Right ventricle myocardium superior (tissue), 1 donor: ENCODE data around the gene TAS1R1. TPM values are rescaled to one million over a fixed set of nuclear protein-coding genes. Genes with fewer than 3 reads are reported as not detected.

Experiments
- ATAC-seq: fragments of 200-7000 bp; cut with Tn5 transposase; one replicate; pipeline ENCODE4 v1.9.1; 2020; ENCODE audit warnings: mild to moderate bottlenecking; ENCODE audit not compliant: poor library complexity
- DNase-seq: peaks from one replicate; pipeline ENCODE4 v3.0.0-alpha.2; 2020
- intact Hi-C: fragments of 100-400 bp; cut with DNase I; formaldehyde crosslinking; loops from one replicate; pipeline ENCODE4 v1.11.2; 2022
- total RNA-seq: library from RNA; stranded (reverse); fragmentation: NEBNext Ultra II Directional; extraction: Animal tissue kit (Norgen Biotek cat#: 25700); gene quantifications from one replicate; pipeline ENCODE4 v1.2.1, GENCODE V29; 2021
- donor health status: DM: no; HTN: yes; CAD: no; lungs with severe emphysema.

Gene TAS1R1
- total RNA-seq, 1 donor from 2014 or later = not detected

DNA sequence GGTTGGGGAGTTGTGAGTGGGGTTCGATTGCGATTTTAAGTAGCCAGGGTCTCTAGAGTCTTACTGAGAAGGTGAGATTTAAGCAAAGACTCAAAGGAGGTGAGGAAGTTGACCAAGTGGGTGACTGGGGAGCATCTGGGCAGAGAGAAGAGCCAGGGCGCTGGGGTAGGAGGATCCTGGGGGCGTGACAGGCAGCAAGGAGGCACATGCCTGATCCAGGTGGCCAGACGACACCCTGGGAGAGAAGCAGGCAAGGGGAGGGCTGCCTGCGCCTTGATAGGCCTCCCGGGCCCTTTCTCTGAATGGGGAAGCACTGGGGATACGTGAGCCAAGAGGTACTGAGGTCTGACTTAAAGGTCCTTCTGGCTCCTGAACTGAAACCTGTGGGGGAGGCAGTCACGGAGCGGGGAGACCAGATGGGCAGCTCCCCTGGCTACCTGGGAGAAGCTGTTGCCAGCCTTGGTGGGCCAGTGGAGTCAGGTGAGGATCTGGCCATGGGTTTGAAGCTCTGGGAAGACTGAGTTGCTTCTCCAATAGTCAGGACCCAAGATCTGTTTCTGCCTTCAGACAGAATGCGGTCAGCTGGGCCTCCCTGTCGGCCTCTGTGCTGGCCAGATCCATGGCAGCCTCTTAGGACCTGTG lies 30.1 kb downstream of the TAS1R1 start:
- no peak for ATAC-seq
- intact Hi-C loops = no loop called here

DNA sequence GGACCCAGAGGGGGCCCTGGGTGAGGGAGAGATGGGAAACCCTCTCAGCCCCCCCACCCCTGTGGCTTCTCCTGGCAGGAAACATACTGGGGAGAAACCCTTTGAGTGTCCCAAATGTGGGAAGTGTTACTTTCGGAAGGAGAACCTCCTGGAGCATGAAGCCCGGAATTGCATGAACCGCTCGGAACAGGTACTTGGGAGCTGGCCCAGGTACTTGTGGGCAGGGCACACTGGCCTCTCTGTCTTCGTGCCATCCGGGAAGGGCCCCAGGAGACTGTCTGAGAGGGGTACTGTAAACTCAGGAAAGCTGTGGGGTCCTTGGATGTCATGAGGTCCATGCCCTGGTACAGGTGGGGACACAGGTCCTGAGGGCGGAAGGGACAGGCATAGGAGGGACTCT lies 30.7 kb downstream of the TAS1R1 start:
- intact Hi-C loops = no loop called here
- ATAC-seq (no peak), DNase-seq (no peak)

More for the DNA sequence above, 30.1 kb downstream of the TAS1R1 start:
- DNase-seq = no peak

DNA sequence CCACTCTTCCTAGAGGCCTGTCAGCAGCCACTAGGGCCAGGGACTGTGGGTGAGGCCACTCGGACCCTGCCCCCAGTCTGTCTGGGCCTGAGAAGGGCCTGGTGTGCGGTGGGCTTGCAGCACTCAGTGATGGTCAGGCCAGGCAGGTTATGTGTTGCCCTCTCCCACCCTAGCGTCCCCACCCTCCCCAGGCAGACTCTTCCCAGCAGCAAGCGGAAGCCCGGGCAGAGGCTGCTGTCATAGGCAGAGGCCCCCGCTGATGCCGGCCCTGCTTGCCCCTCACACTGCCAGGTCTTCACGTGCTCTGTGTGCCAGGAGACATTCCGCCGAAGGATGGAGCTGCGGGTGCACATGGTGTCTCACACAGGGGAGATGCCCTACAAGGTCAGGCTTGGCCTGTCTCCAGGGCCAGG lies 31.3 kb downstream of the TAS1R1 start:
- intact Hi-C loops = no loop called here
- peak; percentile 7 for ATAC-seq
- no peak for DNase-seq

GRCh38 chr1:6587261-6588005 lies 32.3 kb downstream of the TAS1R1 start:
- intact Hi-C loops = no loop called here
- peak; percentile 83 for ATAC-seq

DNA sequence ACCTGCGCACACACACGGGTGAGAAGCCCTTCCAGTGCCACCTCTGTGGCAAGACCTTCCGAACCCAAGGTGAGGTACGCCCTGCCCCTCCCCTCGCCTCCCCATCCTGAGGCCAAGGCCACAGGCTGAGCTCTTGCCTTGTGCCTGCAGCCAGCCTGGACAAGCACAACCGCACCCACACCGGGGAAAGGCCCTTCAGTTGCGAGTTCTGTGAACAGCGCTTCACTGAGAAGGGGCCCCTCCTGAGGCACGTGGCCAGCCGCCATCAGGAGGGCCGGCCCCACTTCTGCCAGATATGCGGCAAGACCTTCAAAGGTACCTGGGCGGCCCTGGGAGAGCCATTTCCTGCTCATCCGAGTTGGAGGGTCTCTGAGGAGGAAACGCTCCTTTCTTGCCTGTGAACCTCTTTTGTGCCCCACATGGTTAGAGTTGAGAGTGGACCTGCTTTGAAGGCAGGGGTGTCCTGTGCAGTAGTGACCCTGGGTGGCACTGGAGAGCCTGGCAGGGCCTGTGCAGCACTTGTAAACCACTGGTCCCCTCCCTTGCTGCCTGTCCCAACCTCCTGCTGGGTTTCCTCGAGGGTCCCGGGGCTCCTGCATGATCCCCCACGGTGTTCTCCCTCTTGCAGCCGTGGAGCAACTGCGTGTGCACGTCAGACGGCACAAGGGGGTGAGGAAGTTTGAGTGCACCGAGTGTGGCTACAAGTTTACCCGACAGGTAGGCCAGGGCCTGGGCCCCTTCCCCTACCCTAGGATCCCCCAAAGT lies 33.2 kb downstream of the TAS1R1 start:
- no peak for ATAC-seq
- DNase-seq = no peak
- intact Hi-C loops = no loop called here

More at GRCh38 chr1:6587261-6588005, 32.3 kb downstream of the TAS1R1 start:
- peak; percentile 86 for DNase-seq

- intact Hi-C loops = no loop called here
- ATAC-seq (no peak), DNase-seq (no peak)
Observed at GRCh38 chr1:6588893-6589520, 33.9 kb downstream of the TAS1R1 start.

DNA sequence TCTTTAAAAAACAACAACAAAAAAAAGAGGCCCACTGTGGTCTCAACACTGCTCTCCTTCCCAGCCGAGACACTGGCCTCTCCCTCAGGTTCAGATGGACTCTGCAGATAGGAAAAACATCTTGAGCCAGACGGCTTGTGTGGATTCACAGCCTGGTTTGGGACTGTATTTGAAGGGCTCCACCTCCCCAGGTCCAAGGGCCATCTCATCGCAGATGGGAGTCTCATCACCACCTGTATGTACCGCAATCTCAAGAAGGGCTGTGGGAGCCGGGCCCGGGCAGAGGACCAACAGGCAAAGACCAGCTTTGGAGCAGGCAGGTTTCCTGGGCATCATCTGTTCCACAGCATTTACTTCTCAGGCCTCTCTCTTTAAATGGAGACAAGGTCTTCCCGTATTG lies 34.9 kb downstream of the TAS1R1 start:
- ATAC-seq (no peak), DNase-seq (no peak)
- intact Hi-C loops = no loop called here

GRCh38 chr1:6591222-6591621 lies 36.1 kb downstream of the TAS1R1 start:
- intact Hi-C loops = no loop called here
- ATAC-seq = peak; percentile 30
- DNase-seq = peak; percentile 67

DNA sequence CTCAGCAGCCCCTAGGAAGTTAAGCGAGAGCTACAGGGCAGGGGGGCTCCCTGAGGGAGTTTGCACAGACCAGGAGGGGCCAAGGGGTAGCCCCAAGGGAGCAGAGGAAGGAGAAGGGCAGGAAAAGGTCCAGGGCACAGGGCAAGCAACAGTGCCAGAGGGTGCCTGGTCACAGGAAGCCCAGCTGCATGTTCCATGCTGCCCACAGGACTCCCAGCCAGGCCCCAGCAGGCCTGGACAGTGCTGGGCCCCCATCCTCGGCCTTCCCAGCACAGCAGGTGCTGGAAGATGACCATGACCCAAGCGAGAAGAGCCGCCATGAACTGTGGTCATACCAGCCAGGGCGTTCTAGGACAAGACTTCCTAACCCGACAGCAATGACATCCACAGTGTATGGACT lies 36.5 kb downstream of the TAS1R1 start:
- intact Hi-C loops = no loop called here
- no peak for DNase-seq
- ATAC-seq = no peak

DNA sequence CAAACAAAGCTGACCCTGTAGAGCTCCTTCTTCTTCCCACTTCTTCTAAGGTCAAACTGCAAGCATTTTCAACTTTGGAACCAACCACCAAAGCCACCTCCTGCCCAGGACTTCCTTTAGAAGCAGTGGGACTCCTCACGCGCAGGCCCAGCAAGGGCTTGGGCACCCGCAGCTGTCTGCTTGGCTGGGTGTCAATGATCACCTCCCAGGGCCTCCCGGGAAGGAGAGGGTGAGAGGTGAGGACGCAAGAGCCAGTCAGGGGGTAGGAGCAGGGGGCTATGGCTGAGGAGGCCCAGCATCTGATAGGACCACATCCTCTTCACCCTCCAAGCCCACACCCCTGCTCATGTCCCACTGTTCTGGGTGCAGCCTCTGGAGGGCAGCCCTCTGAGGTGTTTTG lies 37.3 kb downstream of the TAS1R1 start:
- intact Hi-C loops = no loop called here
- no peak for ATAC-seq
- peak; percentile 56 for DNase-seq

GRCh38 chr1:6592865-6593593 lies 37.9 kb downstream of the TAS1R1 start:
- intact Hi-C loops = no loop called here
- DNase-seq = no peak
- ATAC-seq = no peak

- ATAC-seq (no peak), DNase-seq (no peak)
- intact Hi-C loops = no loop called here
Observed at GRCh38 chr1:6593810-6594209, 38.7 kb downstream of the TAS1R1 start.

- ATAC-seq (no peak), DNase-seq (no peak)
- intact Hi-C loops = no loop called here
Observed at GRCh38 chr1:6594977-6595740, 40.1 kb downstream of the TAS1R1 start.

- DNase-seq (no peak), ATAC-seq (no peak)
- intact Hi-C loops = no loop called here
Observed at GRCh38 chr1:6596351-6596750, 41.2 kb downstream of the TAS1R1 start.

DNA sequence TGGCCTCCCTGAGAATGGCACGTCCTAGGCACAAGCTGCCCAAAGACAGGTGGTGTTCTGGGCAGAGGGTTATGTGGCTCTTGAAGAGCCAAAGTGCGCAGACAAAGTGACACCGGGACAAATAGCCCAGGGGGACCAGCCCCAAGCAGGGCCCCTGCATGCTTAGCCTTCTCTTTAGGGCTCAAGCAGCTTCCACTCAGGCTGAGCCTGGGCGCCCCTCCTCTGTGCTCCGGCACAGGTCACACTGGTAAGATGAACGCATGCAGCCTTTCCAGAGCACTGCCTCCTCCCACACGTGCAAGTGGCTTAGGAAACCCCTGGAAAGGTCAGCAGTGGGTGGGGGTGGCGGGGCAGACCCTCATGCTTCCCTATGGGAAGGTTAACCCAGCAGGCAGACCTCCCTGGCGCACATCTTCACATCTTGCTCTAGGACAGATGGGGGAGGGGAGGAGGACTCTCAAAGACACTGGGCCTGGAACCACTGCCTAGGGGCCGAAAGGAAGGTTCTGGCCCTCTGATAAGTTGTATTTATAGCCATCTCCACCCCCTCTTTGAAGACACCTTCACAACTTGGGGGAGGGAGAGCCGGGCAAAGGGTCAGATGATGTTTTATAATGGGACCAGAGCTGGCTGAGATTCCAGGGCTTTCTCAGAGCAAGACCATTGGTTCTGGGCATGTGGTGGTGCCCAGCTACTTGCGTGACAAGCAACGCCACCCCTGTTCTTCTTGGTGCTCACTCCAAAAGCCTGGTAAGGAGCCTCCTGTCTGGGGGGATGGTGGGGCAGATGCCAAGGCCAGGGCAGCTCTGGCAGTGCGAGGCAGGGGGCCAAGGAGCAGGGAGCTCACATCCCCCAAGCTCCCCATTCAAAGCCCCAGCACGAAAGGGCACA lies 42.0 kb downstream of the TAS1R1 start:
- DNase-seq = no peak
- ATAC-seq = peak; percentile 23
- intact Hi-C loops = no loop called here

DNA sequence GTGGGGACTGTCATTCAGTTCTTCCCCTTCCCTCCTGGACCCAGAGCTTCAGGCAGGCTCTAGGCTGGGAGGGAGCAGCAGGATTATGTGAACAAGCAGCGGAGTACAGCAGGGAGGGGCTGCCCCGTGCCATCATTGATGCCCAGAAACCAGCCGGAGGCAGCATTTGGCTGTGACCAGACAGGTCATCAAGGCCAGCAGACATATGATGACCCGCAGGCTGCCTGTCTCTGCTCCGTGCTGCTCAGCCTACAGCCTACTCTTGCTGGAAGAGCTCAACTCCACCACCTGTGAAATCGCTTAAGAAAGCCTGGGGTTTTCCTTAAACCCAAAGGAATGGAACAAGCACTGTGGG lies 42.6 kb downstream of the TAS1R1 start:
- ATAC-seq (no peak), DNase-seq (no peak)
- intact Hi-C loops = no loop called here
